Endothelial cell of umbilical vein (primary cell): ENCODE data around the gene CCR7. TPM values are rescaled to one million over a fixed set of nuclear protein-coding genes. Genes with fewer than 3 reads are reported as not detected.

Source experiments
- BruUV-seq: library from RNA; stranded (reverse); fragments of 400-500 nt; replicated peaks from 2 replicates; lab custom pipeline; 2021; lab: Mats Ljungman, UMichigan
- CTCF ChIA-PET: fragments of 300-600, 350-600 bp; sonication (Branson Sonifier 250); formaldehyde crosslinking; loops from one replicate; lab custom pipeline; 2021; ENCODE audit warnings: antibody characterized with exemption, inconsistent platforms; lab: Charles Lee
- POLR2A ChIA-PET: fragments of 300-600, 350-600 bp; sonication (Branson Sonifier 250); formaldehyde crosslinking; loops from one replicate; lab custom pipeline; 2021; ENCODE audit warnings: antibody characterized with exemption, inconsistent platforms; lab: Charles Lee
- DNase-seq: peaks from one replicate; pipeline ENCODE4 v3.0.0-alpha.2; 2011; ENCODE audit warnings: low read depth, low spot score
- FAIRE-seq: peaks from 2 replicates; lab custom pipeline; 2011; peaks lifted over from hg19 to GRCh38; lab: Jason Lieb, UNC
- H2AFZ ChIP-seq: 2 replicates; pipeline ENCODE4 v1.6.0; 2012; ENCODE audit warnings: low read depth, low read length, control low read depth, inconsistent platforms
- H3K27ac ChIP-seq: 2 replicates; pipeline ENCODE4 v1.5.1; 2011; ENCODE audit warnings: low read depth, mild to moderate bottlenecking, control low read depth, low read length, moderate library complexity; ENCODE audit not compliant: insufficient read depth
- H3K27me3 ChIP-seq, 2 experiments: 2 replicates each; pipeline versions ENCODE4 v1.6.0 to v1.6.1; 2011; ENCODE audit warnings: low read length in 2 of 2, mixed read lengths in 1 of 2; ENCODE audit not compliant: control insufficient read depth in 2 of 2, insufficient read depth in 2 of 2
- H3K36me3 ChIP-seq, 2 experiments: 2 replicates in 1 of 2; 3 replicates in 1 of 2; pipeline ENCODE4 v1.5.1; 2011; ENCODE audit warnings: low read length in 2 of 2, mild to moderate bottlenecking in 1 of 2, moderate library complexity in 1 of 2; ENCODE audit not compliant: control insufficient read depth in 2 of 2, insufficient read depth in 2 of 2; ENCODE audit errors: extremely low read depth in 1 of 2
- H3K4me1 ChIP-seq: 3 replicates; pipeline ENCODE4 v1.5.1; 2011; ENCODE audit warnings: mild to moderate bottlenecking, low read length; ENCODE audit not compliant: control insufficient read depth, insufficient read depth; ENCODE audit errors: extremely low read depth
- H3K4me2 ChIP-seq: 2 replicates; pipeline ENCODE4 v1.6.1; 2011; ENCODE audit warnings: low read length, control low read depth, mixed read lengths; ENCODE audit not compliant: insufficient read depth
- H3K4me3 ChIP-seq, 3 experiments: fragments of 200-600 bp in 1 of 3; sonication (generic), shearing (Covaris generic) in 1 of 3; replicated peaks in 1 of 3; 2 replicates each; pipeline ENCODE4 v1.5.1; 2011 to 2016; ENCODE audit warnings: control low read depth in 3 of 3, low read length in 3 of 3, mild to moderate bottlenecking in 2 of 3, inconsistent platforms in 1 of 3, low read depth in 1 of 3, moderate library complexity in 1 of 3; ENCODE audit not compliant: insufficient read depth in 1 of 3
- H3K79me2 ChIP-seq: 2 replicates; pipeline ENCODE4 v1.6.0; 2012; ENCODE audit warnings: low read length, inconsistent platforms; ENCODE audit not compliant: control insufficient read depth, insufficient read depth
- H3K9ac ChIP-seq: replicated peaks from 2 replicates; pipeline ENCODE3; 2011; ENCODE audit warnings: low read length, control low read depth; ENCODE audit not compliant: insufficient read depth; ENCODE audit errors: extremely low read depth
- H3K9me1 ChIP-seq: replicated peaks from 3 replicates; pipeline ENCODE4 v1.6.0; 2011; ENCODE audit warnings: mild to moderate bottlenecking, low read length; ENCODE audit not compliant: control insufficient read depth, insufficient read depth; ENCODE audit errors: extremely low read depth
- H3K9me3 ChIP-seq: replicated peaks from 2 replicates; pipeline ENCODE4 v1.5.1; 2012; ENCODE audit warnings: low read length, inconsistent platforms; ENCODE audit not compliant: control insufficient read depth, insufficient read depth
- H4K20me1 ChIP-seq: replicated peaks from 2 replicates; pipeline ENCODE3; 2011; ENCODE audit warnings: mild to moderate bottlenecking, low read length; ENCODE audit not compliant: control insufficient read depth, insufficient read depth; ENCODE audit errors: extremely low read depth
- CTCF ChIP-seq, 2 donors: IDR thresholded peaks; 1 replicate in 1 of 2; 2 replicates in 1 of 2; pipeline ENCODE4 v1.5.1; 2011; ENCODE audit warnings: low read length in 2 of 2, mild to moderate bottlenecking in 2 of 2, moderate library complexity in 2 of 2, control low read depth in 1 of 2, inconsistent platforms in 1 of 2, low read depth in 1 of 2; ENCODE audit not compliant: insufficient read depth in 1 of 2; ENCODE audit errors: extremely low read depth in 1 of 2
- GATA2 ChIP-seq: IDR thresholded peaks from 2 replicates; pipeline ENCODE4 v1.7.0; 2011; ENCODE audit warnings: low read depth, mild to moderate bottlenecking, moderate library complexity, mixed read lengths, low read length; ENCODE audit not compliant: insufficient read length, insufficient read depth
- POLR2A ChIP-seq: IDR thresholded peaks from 2 replicates; pipeline ENCODE4 v1.6.1; 2012; ENCODE audit warnings: low read depth, mild to moderate bottlenecking, control low read depth, low read length
- POLR2AphosphoS5 ChIP-seq: IDR thresholded peaks from 2 replicates; pipeline ENCODE4 v1.6.1; 2012; ENCODE audit warnings: low read depth, mild to moderate bottlenecking, control low read depth, low read length, moderate library complexity; ENCODE audit not compliant: insufficient read depth
- dilution Hi-C: fragments of 300-500 bp; cut with MboI; formaldehyde crosslinking; loops from one replicate; pipeline ENCODE4 v1.15.0; 2019; ENCODE audit warnings: low sequenced_read_pairs; ENCODE audit not compliant: extremely low pct_ligation_motif_present
- intact Hi-C: fragments of 100-400 bp; cut with micrococcal nuclease; formaldehyde crosslinking; loops from one replicate; pipeline ENCODE4 v1.10.0; 2022
- polyA plus RNA-seq, 4 experiments: library from polyadenylated mRNA; depleted of rRNA in 3 of 4; stranded (reverse) in 3 of 4; unstranded in 1 of 4; fragments of >200 nt; gene quantifications; 2 replicates each; pipeline versions ENCODE4 v1.2.1 to v1.2.3, GENCODE V29; 2011 to 2012; ENCODE audit warnings: missing spikeins in 1 of 4
- total RNA-seq: library from RNA; stranded (reverse); gene quantifications from 2 replicates; pipeline ENCODE4 v1.2.3, GENCODE V29; 2021

CCR7 gene
- total and polyA plus RNA-seq, 2 donors (not counting 3 experiments of a cell fraction or from before 2014, with no cell fraction given): 0.18 TPM; not detected in 1

GRCh38 chr17:40561871-40562611 is 3.2 kb downstream of the CCR7 start:
- Histone ChIP-seq H3K9me3 (no peaks in the 10 kb centered on the region), H3K27ac (no peak overlapping the region), H3K4me2 (no peak overlapping the region), H3K36me3 (no peaks in the 10 kb centered on the region), H4K20me1 (no peaks in the 10 kb centered on the region), H3K27me3 (peaks cover 15 to 34% of the 10 kb centered on the region in 2 experiments), H3K4me3 (no peak overlapping the region), H3K9me1 (no peaks in the 10 kb centered on the region), H3K9ac (no peak overlapping the region), H3K79me2 (no peaks in the 10 kb centered on the region), H3K4me1 (peaks cover 10% of the 10 kb centered on the region), H2AFZ (no peak overlapping the region)
- DNase-seq (no peak), FAIRE-seq (no peak)
- dilution Hi-C loops (no loop called here), intact Hi-C loops (no loop called here)
- TF ChIP-seq POLR2AphosphoS5 (no peak), POLR2A (no peak), CTCF (IDR thresholded peaks at IDR 0.05; ENCODE audit: extremely low read depth in 1 of 2, insufficient read depth in 1 of 2, low read depth in 1 of 2, low read length in 2 of 2) (peak; percentile 13 to 27), GATA2 (no peak)
- BruUV-seq: no TSS peak
- POLR2A ChIA-PET: interaction anchor here (0.9 kb wide), 1 partner anchor 29 kb away, joined by 3 read pairs; no protein-coding TSS in a partner anchor
- CTCF ChIA-PET: interaction anchor here (1.1 to 12.3 kb wide), 5 partner anchors 26 to 200 kb away, joined by 3 to 304 read pairs (median 8); no protein-coding TSS in a partner anchor
